ENCODE results near the gene FIGLA. TPM values are rescaled to one million over a fixed set of nuclear protein-coding genes. Genes with fewer than 3 reads are reported as not detected.

The FIGLA gene
- total and polyA plus RNA-seq, 2 experiments from 2014 or later: not detected

- WGBS (ENCODE audit: low lambda C conversion rate, missing lambda C conversion rate): 82% methylated on average over 4 of the region's 4 CpGs
- Histone ChIP-seq H3K4me3 (no peak overlapping the region), H3K9me2 (replicated peaks; ENCODE audit: insufficient read depth) (no peaks in the 10 kb centered on the region), H3K4me2 (no peak overlapping the region), H3K27me3 (no peaks in the 10 kb centered on the region), H3K79me2 (no peaks in the 10 kb centered on the region), H3K36me3 (replicated peaks; ENCODE audit: insufficient read depth, low read depth) (no peaks in the 10 kb centered on the region), H3K9me3 (ENCODE audit: low read depth) (no peaks in the 10 kb centered on the region), H4K20me1 (ENCODE audit: insufficient read depth, poor library complexity, severe bottlenecking) (no peaks in the 10 kb centered on the region), H2AFZ (no peak overlapping the region), H3K27ac (no peak overlapping the region), H3K4me1 (ENCODE audit: insufficient read depth) (no peaks in the 10 kb centered on the region)
- DNase-seq (ENCODE audit: low spot score): no peak
- TF ChIP-seq CTCF (IDR thresholded peaks at IDR 0.05; ENCODE audit: poor library complexity): no peak
Observed at GRCh38 chr2:70826696-70827350, 36.4 kb upstream of the FIGLA start.

DNA sequence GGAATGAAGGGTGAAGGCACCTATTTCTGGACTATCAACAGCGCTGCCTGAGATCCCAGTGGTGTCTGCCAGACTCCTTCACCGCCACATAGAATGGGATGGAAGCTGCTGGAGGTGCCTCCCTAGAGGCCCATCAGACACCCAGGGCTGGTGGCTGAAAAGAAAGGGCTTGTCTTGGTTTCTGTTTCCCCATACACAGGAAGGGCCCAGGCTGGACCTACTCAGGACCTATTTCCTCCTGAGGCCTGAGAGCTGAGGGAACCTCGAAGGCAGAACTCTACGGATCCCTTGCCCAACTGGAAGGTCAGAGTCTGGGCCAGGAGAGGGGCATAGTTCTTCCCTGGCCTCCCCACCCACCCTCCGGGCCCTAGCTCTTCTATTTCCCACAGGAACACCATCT, 32.8 kb upstream of the FIGLA start:
- Histone ChIP-seq H3K36me3 (replicated peaks; ENCODE audit: insufficient read depth, low read depth) (no peaks in the 10 kb centered on the region), H3K27me3 (no peaks in the 10 kb centered on the region), H4K20me1 (ENCODE audit: insufficient read depth, poor library complexity, severe bottlenecking) (no peaks in the 10 kb centered on the region), H3K4me3 (no peak overlapping the region), H3K4me1 (ENCODE audit: insufficient read depth) (no peaks in the 10 kb centered on the region), H3K79me2 (no peaks in the 10 kb centered on the region), H3K9me2 (replicated peaks; ENCODE audit: insufficient read depth) (no peaks in the 10 kb centered on the region), H2AFZ (no peak overlapping the region), H3K9me3 (ENCODE audit: low read depth) (no peaks in the 10 kb centered on the region), H3K27ac (no peak overlapping the region), H3K4me2 (no peak overlapping the region)
- 96% methylated on average over 5 of the region's 5 CpGs for WGBS (ENCODE audit: low lambda C conversion rate, missing lambda C conversion rate)
- TF ChIP-seq EZH2 (IDR thresholded peaks at IDR 0.05; ENCODE audit: borderline replicate concordance): no peak
- TF ChIP-seq EZH2phosphoT487 (IDR thresholded peaks at IDR 0.05; ENCODE audit: low read depth, severe bottlenecking, unreplicated experiment): no peak
- no peak for TF ChIP-seq CTCF (IDR thresholded peaks at IDR 0.05; ENCODE audit: poor library complexity)
- no peak for DNase-seq (ENCODE audit: low spot score)

DNA sequence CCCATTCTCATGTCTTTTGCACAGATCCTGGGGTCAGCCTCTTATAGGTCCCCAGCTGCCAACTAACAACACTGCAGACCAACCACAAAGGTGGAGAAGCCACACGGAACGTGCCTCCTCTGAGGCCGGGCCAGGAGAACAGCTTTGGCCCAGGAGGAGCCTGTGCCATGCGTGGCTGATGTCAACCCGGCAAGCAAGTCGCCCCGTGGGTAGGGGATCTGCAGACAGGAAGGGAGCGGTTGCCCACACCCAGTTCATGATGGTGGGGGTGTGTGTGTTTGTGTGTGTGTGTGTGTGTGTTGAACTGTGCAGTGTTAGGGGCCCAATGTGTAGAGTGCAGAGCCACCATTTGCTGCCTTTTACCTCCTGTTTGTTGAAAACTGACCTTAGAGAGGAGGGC, 32.4 kb upstream of the FIGLA start:
- Histone ChIP-seq H2AFZ (no peak overlapping the region), H3K36me3 (replicated peaks; ENCODE audit: insufficient read depth, low read depth) (no peaks in the 10 kb centered on the region), H3K27me3 (no peaks in the 10 kb centered on the region), H3K79me2 (no peaks in the 10 kb centered on the region), H3K27ac (no peak overlapping the region), H4K20me1 (ENCODE audit: insufficient read depth, poor library complexity, severe bottlenecking) (no peaks in the 10 kb centered on the region), H3K9me3 (ENCODE audit: low read depth) (no peaks in the 10 kb centered on the region), H3K9me2 (replicated peaks; ENCODE audit: insufficient read depth) (no peaks in the 10 kb centered on the region), H3K4me1 (ENCODE audit: insufficient read depth) (no peaks in the 10 kb centered on the region), H3K4me2 (no peak overlapping the region), H3K4me3 (no peak overlapping the region)
- no peak for TF ChIP-seq CTCF (IDR thresholded peaks at IDR 0.05; ENCODE audit: poor library complexity)
- TF ChIP-seq EZH2phosphoT487 (IDR thresholded peaks at IDR 0.05; ENCODE audit: low read depth, severe bottlenecking, unreplicated experiment): no peak
- no peak for TF ChIP-seq EZH2 (IDR thresholded peaks at IDR 0.05; ENCODE audit: borderline replicate concordance)
- no peak for DNase-seq (ENCODE audit: low spot score)
- WGBS (ENCODE audit: low lambda C conversion rate, missing lambda C conversion rate): 90% methylated on average over 8 of the region's 8 CpGs

GRCh38 chr2:70820499-70820898, 30.1 kb upstream of the FIGLA start, which contains the start of gene CLEC4F:
CLEC4F (minus strand) TSS chr2:70820599; CDS start chr2:70820523, 76 bp downstream.
- Histone ChIP-seq H3K4me1 (ENCODE audit: insufficient read depth) (no peaks in the 10 kb centered on the region), H2AFZ (no peak within 1 kb of the TSS), H3K4me2 (no peak within 1 kb of the TSS), H3K9me2 (replicated peaks; ENCODE audit: insufficient read depth) (no peaks in the 10 kb centered on the region), H3K27me3 (no peaks in the 10 kb centered on the region), H3K9me3 (ENCODE audit: low read depth) (no peaks in the 10 kb centered on the region), H3K36me3 (replicated peaks; ENCODE audit: insufficient read depth, low read depth) (no peaks in the 10 kb centered on the region), H3K79me2 (no peaks in the 10 kb centered on the region), H3K27ac (no peak within 1 kb of the TSS), H4K20me1 (ENCODE audit: insufficient read depth, poor library complexity, severe bottlenecking) (no peaks in the 10 kb centered on the region), H3K4me3 (no peak within 1 kb of the TSS)
- WGBS (ENCODE audit: low lambda C conversion rate, missing lambda C conversion rate): 85% methylated on average over 6 of the region's 7 CpGs
- no peak for TF ChIP-seq EZH2 (IDR thresholded peaks at IDR 0.05; ENCODE audit: borderline replicate concordance)
- TF ChIP-seq CTCF (IDR thresholded peaks at IDR 0.05; ENCODE audit: poor library complexity): no peak
- TF ChIP-seq EZH2phosphoT487 (IDR thresholded peaks at IDR 0.05; ENCODE audit: low read depth, severe bottlenecking, unreplicated experiment): no peak
- no peak for DNase-seq (ENCODE audit: low spot score)
